C4-2B (cell line): ENCODE results near the gene ARHGAP10.

Experiments used
- CTCF ChIP-seq: fragments of 450-650 bp; conservative IDR thresholded peaks from 2 replicates; pipeline ENCODE4 v1.5.1; 2017; ENCODE audit warnings: mild to moderate bottlenecking
- ZFX ChIP-seq: fragments of 450-650 bp; IDR thresholded peaks from 2 replicates; pipeline ENCODE4 v1.6.1; 2017

- TF ChIP-seq CTCF: no peak
- TF ChIP-seq ZFX: no peak
Observed at GRCh38 chr4:148081745-148082144, 349.9 kb downstream of the ARHGAP10 start.
